Regular cardiac myocyte (primary cell): ENCODE results near the gene CLDN16. TPM values are rescaled to one million over a fixed set of nuclear protein-coding genes. Genes with fewer than 3 reads are reported as not detected.

ENCODE experiments used
- total RNA-seq: library from RNA; depleted of rRNA; stranded (reverse); fragments of >200 nt; gene quantifications from 2 replicates; pipeline ENCODE4 v1.2.3, GENCODE V29; 2014

The CLDN16 gene
- total RNA-seq: 0.38 and 0.56 TPM in 2 replicates

GRCh38 chr3:190387578-190388213, at the start of gene CLDN16:
Gene CLDN16, plus strand, starts transcription at chr3:190388163. Its CDS starts 167 bp downstream, at chr3:190388330.

GRCh38 chr3:190449801-190450200, 61.8 kb downstream of the CLDN16 start, which contains the start of gene TMEM207:
Gene TMEM207, minus strand, starts transcription at chr3:190449901. Its CDS starts 92 bp downstream, at chr3:190449809.

Other genes starting within 250 kb of the CLDN16 start
- 0.38 and 2.0 TPM in 2 replicates for gene CLDN1, start 65.7 kb upstream of the CLDN16 start, total RNA-seq
- not detected in 2 replicates for gene TMEM207, start 61.7 kb downstream of the CLDN16 start, total RNA-seq
- gene IL1RAP, start 125.9 kb downstream of the CLDN16 start, total RNA-seq: 11.9 and 32.7 TPM in 2 replicates